ENCODE measurements around the gene NOC4L.

Gene NOC4L

GRCh38 chr12:132124766-132125425, 19.4 kb upstream of the NOC4L start:
- H3K23ac ChIP-seq (ENCODE audit: low read length) = no peak overlapping the region
- H3K4me3 ChIP-seq (ENCODE audit: low read depth, low read length) = no peak overlapping the region
- no peak overlapping the region for H3K14ac ChIP-seq (ENCODE audit: low read length)
- no peak overlapping the region for H2AK5ac ChIP-seq (ENCODE audit: low read length)
- no peak overlapping the region for H2BK5ac ChIP-seq (ENCODE audit: low read depth, low read length, poor library complexity)
- no peak overlapping the region for H4K91ac ChIP-seq (ENCODE audit: low read depth, low read length)
- H2BK12ac ChIP-seq (ENCODE audit: low read length) = no peak overlapping the region
- H3K4ac ChIP-seq (ENCODE audit: low read depth, low read length) = no peak overlapping the region
- H2BK120ac ChIP-seq (ENCODE audit: insufficient read depth, low read length, poor library complexity) = no peak overlapping the region
- no peaks in the 10 kb centered on the region for H3K79me2 ChIP-seq (ENCODE audit: control insufficient read depth, insufficient read depth, low read length, poor library complexity)
- no peak overlapping the region for H3K18ac ChIP-seq (ENCODE audit: low read length)
- H2AFZ ChIP-seq (ENCODE audit: insufficient read depth, low read length, poor library complexity) = no peak overlapping the region
- no peaks in the 10 kb centered on the region for H3K79me1 ChIP-seq (ENCODE audit: low read length)
- no CpG with 5 or more reads among the region's 19 CpGs for WGBS (ENCODE audit: extremely low coverage, insufficient coverage, insufficient read length)
- H3K27ac ChIP-seq (ENCODE audit: low read depth, low read length) = no peak overlapping the region
- H4K8ac ChIP-seq (ENCODE audit: low read depth, low read length) = no peak overlapping the region
- H3K36me3 ChIP-seq (ENCODE audit: control insufficient read depth in 1 of 2, insufficient read depth in 2 of 2, low read length in 2 of 2) = peaks cover 46 to 58% of the 10 kb centered on the region in 2 experiments
- H3K4me2 ChIP-seq (ENCODE audit: low read length) = no peak overlapping the region
- H4K12ac ChIP-seq (ENCODE audit: low read depth, low read length) = no peak overlapping the region
- no peaks in the 10 kb centered on the region for H3K4me1 ChIP-seq (ENCODE audit: control insufficient read depth in 1 of 2, insufficient read depth in 2 of 2, low read length in 2 of 2)
- no peaks in the 10 kb centered on the region for H3K27me3 ChIP-seq (ENCODE audit: insufficient read depth, low read length)
- H3K9me3 ChIP-seq (ENCODE audit: insufficient read depth, low read depth, low read length) = peaks cover 6% of the 10 kb centered on the region
- no peak overlapping the region for H3K9ac ChIP-seq (ENCODE audit: low read length)
- DNase-seq = no peak

- Histone ChIP-seq H3K27me3 (ENCODE audit: insufficient read depth, low read length) (no peaks in the 10 kb centered on the region), H3K4ac (ENCODE audit: low read depth, low read length) (no peak overlapping the region), H3K4me2 (ENCODE audit: low read length) (no peak overlapping the region), H3K79me1 (ENCODE audit: low read length) (no peaks in the 10 kb centered on the region), H2AFZ (ENCODE audit: insufficient read depth, low read length, poor library complexity) (no peak overlapping the region), H3K4me3 (ENCODE audit: low read depth, low read length) (no peak overlapping the region), H2BK120ac (ENCODE audit: insufficient read depth, low read length, poor library complexity) (no peak overlapping the region), H3K18ac (ENCODE audit: low read length) (no peak overlapping the region), H3K4me1 (ENCODE audit: control insufficient read depth in 1 of 2, insufficient read depth in 2 of 2, low read length in 2 of 2) (no peaks in the 10 kb centered on the region), H3K36me3 (ENCODE audit: control insufficient read depth in 1 of 2, insufficient read depth in 2 of 2, low read length in 2 of 2) (peaks cover 46 to 55% of the 10 kb centered on the region in 2 experiments), H4K91ac (ENCODE audit: low read depth, low read length) (no peak overlapping the region), H2AK5ac (ENCODE audit: low read length) (no peak overlapping the region), H3K27ac (ENCODE audit: low read depth, low read length) (no peak overlapping the region), H3K9me3 (ENCODE audit: insufficient read depth, low read depth, low read length) (peaks cover 8% of the 10 kb centered on the region), H2BK5ac (ENCODE audit: low read depth, low read length, poor library complexity) (no peak overlapping the region), H3K9ac (ENCODE audit: low read length) (no peak overlapping the region), H4K8ac (ENCODE audit: low read depth, low read length) (no peak overlapping the region), H3K23ac (ENCODE audit: low read length) (no peak overlapping the region), H2BK12ac (ENCODE audit: low read length) (no peak overlapping the region), H3K79me2 (ENCODE audit: control insufficient read depth, insufficient read depth, low read length, poor library complexity) (no peaks in the 10 kb centered on the region), H3K14ac (ENCODE audit: low read length) (no peak overlapping the region), H4K12ac (ENCODE audit: low read depth, low read length) (no peak overlapping the region)
- DNase-seq = no peak
- WGBS (ENCODE audit: extremely low coverage, insufficient coverage, insufficient read length) = no CpG with 5 or more reads among the region's 12 CpGs
Measured at GRCh38 chr12:132125736-132126135, 18.5 kb upstream of the NOC4L start.

- H3K4me1 ChIP-seq (ENCODE audit: control insufficient read depth in 1 of 2, insufficient read depth in 2 of 2, low read length in 2 of 2) = no peaks in the 10 kb centered on the region
- no peaks in the 10 kb centered on the region for H3K79me2 ChIP-seq (ENCODE audit: control insufficient read depth, insufficient read depth, low read length, poor library complexity)
- H3K18ac ChIP-seq (ENCODE audit: low read length) = no peak overlapping the region
- no peak for DNase-seq
- no peak overlapping the region for H2BK120ac ChIP-seq (ENCODE audit: insufficient read depth, low read length, poor library complexity)
- no peak overlapping the region for H3K4me2 ChIP-seq (ENCODE audit: low read length)
- no peaks in the 10 kb centered on the region for H3K27me3 ChIP-seq (ENCODE audit: insufficient read depth, low read length)
- no peak overlapping the region for H2BK12ac ChIP-seq (ENCODE audit: low read length)
- no peak overlapping the region for H2AK5ac ChIP-seq (ENCODE audit: low read length)
- H3K9me3 ChIP-seq (ENCODE audit: insufficient read depth, low read depth, low read length) = peaks cover 8% of the 10 kb centered on the region
- H3K14ac ChIP-seq (ENCODE audit: low read length) = no peak overlapping the region
- H3K27ac ChIP-seq (ENCODE audit: low read depth, low read length) = no peak overlapping the region
- H3K79me1 ChIP-seq (ENCODE audit: low read length) = no peaks in the 10 kb centered on the region
- no CpG with 5 or more reads among the region's 8 CpGs for WGBS (ENCODE audit: extremely low coverage, insufficient coverage, insufficient read length)
- no peak overlapping the region for H3K23ac ChIP-seq (ENCODE audit: low read length)
- H3K36me3 ChIP-seq (ENCODE audit: control insufficient read depth in 1 of 2, insufficient read depth in 2 of 2, low read length in 2 of 2) = peaks cover 40 to 47% of the 10 kb centered on the region in 2 experiments
- H3K4ac ChIP-seq (ENCODE audit: low read depth, low read length) = no peak overlapping the region
- no peak overlapping the region for H2BK5ac ChIP-seq (ENCODE audit: low read depth, low read length, poor library complexity)
- H3K9ac ChIP-seq (ENCODE audit: low read length) = no peak overlapping the region
- no peak overlapping the region for H2AFZ ChIP-seq (ENCODE audit: insufficient read depth, low read length, poor library complexity)
- no peak overlapping the region for H4K91ac ChIP-seq (ENCODE audit: low read depth, low read length)
- H4K8ac ChIP-seq (ENCODE audit: low read depth, low read length) = no peak overlapping the region
- H3K4me3 ChIP-seq (ENCODE audit: low read depth, low read length) = no peak overlapping the region
- no peak overlapping the region for H4K12ac ChIP-seq (ENCODE audit: low read depth, low read length)
Measured at GRCh38 chr12:132127041-132127440, 17.2 kb upstream of the NOC4L start.

GRCh38 chr12:132129007-132129406, 15.2 kb upstream of the NOC4L start:
- Histone ChIP-seq H3K79me1 (ENCODE audit: low read length) (no peaks in the 10 kb centered on the region), H2BK5ac (ENCODE audit: low read depth, low read length, poor library complexity) (no peak overlapping the region), H3K23ac (ENCODE audit: low read length) (no peak overlapping the region), H3K4me1 (ENCODE audit: control insufficient read depth in 1 of 2, insufficient read depth in 2 of 2, low read length in 2 of 2) (no peaks in the 10 kb centered on the region), H3K27me3 (ENCODE audit: insufficient read depth, low read length) (no peaks in the 10 kb centered on the region), H3K9ac (ENCODE audit: low read length) (no peak overlapping the region), H3K4me3 (ENCODE audit: low read depth, low read length) (no peak overlapping the region), H4K8ac (ENCODE audit: low read depth, low read length) (no peak overlapping the region), H2BK120ac (ENCODE audit: insufficient read depth, low read length, poor library complexity) (no peak overlapping the region), H4K91ac (ENCODE audit: low read depth, low read length) (no peak overlapping the region), H3K4ac (ENCODE audit: low read depth, low read length) (no peak overlapping the region), H3K79me2 (ENCODE audit: control insufficient read depth, insufficient read depth, low read length, poor library complexity) (no peaks in the 10 kb centered on the region), H2BK12ac (ENCODE audit: low read length) (no peak overlapping the region), H3K36me3 (ENCODE audit: control insufficient read depth in 1 of 2, insufficient read depth in 2 of 2, low read length in 2 of 2) (peaks cover 38 to 41% of the 10 kb centered on the region in 2 experiments), H4K12ac (ENCODE audit: low read depth, low read length) (no peak overlapping the region), H3K9me3 (ENCODE audit: insufficient read depth, low read depth, low read length) (peaks cover 6% of the 10 kb centered on the region), H3K27ac (ENCODE audit: low read depth, low read length) (no peak overlapping the region), H3K14ac (ENCODE audit: low read length) (no peak overlapping the region), H3K18ac (ENCODE audit: low read length) (no peak overlapping the region), H3K4me2 (ENCODE audit: low read length) (no peak overlapping the region), H2AK5ac (ENCODE audit: low read length) (no peak overlapping the region), H2AFZ (ENCODE audit: insufficient read depth, low read length, poor library complexity) (no peak overlapping the region)
- WGBS (ENCODE audit: extremely low coverage, insufficient coverage, insufficient read length) = no CpG with 5 or more reads among the region's 3 CpGs
- DNase-seq = no peak

All from trophoblast cell (in vitro differentiated cells and primary cell).